ENCODE data around the gene SORBS1. TPM values are rescaled to one million over a fixed set of nuclear protein-coding genes. Genes with fewer than 3 reads are reported as not detected.

The SORBS1 gene
- total RNA-seq, 1 donor from 2014 or later: 416 TPM

DNA sequence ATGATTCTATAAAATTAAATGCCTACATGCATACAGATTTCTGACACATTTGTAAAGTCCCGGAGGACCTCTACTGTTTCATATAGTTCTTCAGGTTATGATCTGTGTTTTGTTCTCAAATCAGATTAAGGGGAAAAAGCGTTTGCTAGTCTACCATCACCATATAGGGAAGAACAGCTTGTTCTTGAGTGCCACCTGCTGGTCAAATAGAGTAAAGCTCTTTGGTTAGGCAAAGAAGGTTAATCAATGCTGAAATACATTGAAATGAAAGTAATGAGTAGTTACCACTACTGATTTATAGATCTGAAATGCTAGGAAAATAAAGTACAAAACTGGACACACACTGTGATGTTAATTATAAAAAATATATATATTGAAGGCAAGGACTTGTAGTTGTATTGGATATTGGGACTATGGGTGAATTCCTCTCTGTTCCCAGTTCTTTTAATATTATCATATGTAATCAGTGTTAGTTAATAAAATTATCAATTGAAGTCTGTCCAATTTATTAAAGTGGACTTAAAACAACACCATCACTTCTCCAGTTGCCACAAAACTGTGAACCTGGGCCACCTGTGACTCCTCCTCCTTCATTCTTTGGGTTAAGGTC lies 197.8 kb downstream of the SORBS1 start:
- intact Hi-C loops (cut with DNase I): loop anchor here (5.0 kb wide), 1 partner anchor 116 kb away; no protein-coding TSS in a partner anchor
- Histone ChIP-seq H3K4me3 (no peak overlapping the region), H3K4me1 (peaks cover 2 to 36% of the 10 kb centered on the region in 2 donors), H3K36me3 (peaks cover 33 to 62% of the 10 kb centered on the region in 2 donors), H3K27ac (peak overlapping the region; percentile 4 to 31), H3K27me3 (no peaks in the 10 kb centered on the region), H3K9me3 (no peaks in the 10 kb centered on the region)
- no peak for DNase-seq (ENCODE audit: low spot score in 2 of 2)
- TF ChIP-seq, protein P1, sequence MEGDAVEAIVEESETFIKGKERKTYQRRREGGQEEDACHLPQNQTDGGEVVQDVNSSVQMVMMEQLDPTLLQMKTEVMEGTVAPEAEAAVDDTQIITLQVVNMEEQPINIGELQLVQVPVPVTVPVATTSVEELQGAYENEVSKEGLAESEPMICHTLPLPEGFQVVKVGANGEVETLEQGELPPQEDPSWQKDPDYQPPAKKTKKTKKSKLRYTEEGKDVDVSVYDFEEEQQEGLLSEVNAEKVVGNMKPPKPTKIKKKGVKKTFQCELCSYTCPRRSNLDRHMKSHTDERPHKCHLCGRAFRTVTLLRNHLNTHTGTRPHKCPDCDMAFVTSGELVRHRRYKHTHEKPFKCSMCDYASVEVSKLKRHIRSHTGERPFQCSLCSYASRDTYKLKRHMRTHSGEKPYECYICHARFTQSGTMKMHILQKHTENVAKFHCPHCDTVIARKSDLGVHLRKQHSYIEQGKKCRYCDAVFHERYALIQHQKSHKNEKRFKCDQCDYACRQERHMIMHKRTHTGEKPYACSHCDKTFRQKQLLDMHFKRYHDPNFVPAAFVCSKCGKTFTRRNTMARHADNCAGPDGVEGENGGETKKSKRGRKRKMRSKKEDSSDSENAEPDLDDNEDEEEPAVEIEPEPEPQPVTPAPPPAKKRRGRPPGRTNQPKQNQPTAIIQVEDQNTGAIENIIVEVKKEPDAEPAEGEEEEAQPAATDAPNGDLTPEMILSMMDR (IDR thresholded peaks at IDR 0.05): peak; percentile 80 to 84 (median 83)

DNA sequence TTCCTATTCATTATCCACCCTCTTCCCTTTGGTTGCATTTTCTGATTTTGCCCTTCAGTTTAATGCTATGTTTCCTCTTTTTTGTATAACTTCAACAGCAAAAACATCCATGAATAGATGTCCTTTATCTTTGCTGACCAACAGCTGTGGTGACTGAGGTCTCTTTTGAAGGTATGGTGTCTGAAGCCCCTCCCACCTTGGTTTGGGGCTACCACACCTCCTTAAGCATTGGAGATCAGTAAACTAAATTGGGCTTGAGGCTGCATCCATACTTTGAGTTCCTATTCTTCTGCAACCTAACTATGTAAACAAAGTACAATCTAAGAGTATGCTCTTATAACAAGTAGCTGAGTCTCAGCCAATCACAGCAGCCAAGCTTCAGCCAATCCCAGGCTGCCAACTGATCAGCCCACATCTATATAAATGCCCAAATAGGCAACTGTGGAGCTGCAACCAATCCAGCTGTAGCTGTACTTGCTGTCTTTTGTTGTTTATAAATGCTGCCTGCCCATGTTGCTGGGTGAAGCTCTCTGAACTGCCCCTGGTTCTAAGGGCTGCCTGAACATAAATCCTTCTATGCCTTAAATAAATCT lies 201.0 kb downstream of the SORBS1 start:
- Histone ChIP-seq H3K4me3 (no peak overlapping the region), H3K27ac (peak overlapping the region; percentile 64 to 65), H3K9me3 (no peaks in the 10 kb centered on the region), H3K27me3 (no peaks in the 10 kb centered on the region), H3K4me1 (peaks cover 0 to 43% of the 10 kb centered on the region in 2 donors), H3K36me3 (peaks cover 45 to 69% of the 10 kb centered on the region in 2 donors)
- peak in 1 of 2 donors; percentile 43 for DNase-seq (ENCODE audit: low spot score in 2 of 2)
- TF ChIP-seq, protein P1 (IDR thresholded peaks at IDR 0.05): no peak
- intact Hi-C loops (cut with DNase I): loop anchor here (5.0 kb wide), 1 partner anchor 113 kb away; no protein-coding TSS in a partner anchor

DNA sequence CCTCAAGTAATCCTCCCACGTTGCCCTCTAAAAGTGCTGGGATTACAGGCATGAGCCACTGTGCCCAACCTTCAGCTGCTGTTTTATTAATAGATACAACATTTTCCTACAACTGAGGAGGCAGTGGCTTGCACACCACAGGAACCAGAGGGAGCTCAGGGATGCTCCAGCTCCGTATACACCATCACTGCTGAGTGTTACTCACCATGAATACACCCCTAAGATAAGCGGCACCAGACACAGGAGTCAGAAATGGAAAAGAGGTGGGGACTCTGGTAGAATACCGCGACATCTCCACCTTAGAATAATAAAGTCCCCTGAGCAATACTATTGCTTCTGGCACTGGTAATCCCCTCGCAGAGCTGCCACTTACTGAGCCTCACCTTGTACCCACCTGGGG lies 201.7 kb downstream of the SORBS1 start:
- H3K27me3 ChIP-seq: no peaks in the 10 kb centered on the region
- TF ChIP-seq, protein P1 (IDR thresholded peaks at IDR 0.05): no peak
- intact Hi-C loops (cut with DNase I): no loop called here
- peaks cover 0 to 47% of the 10 kb centered on the region in 2 donors for H3K4me1 ChIP-seq
- H3K9me3 ChIP-seq: no peaks in the 10 kb centered on the region
- no peak overlapping the region for H3K4me3 ChIP-seq
- peaks cover 52 to 76% of the 10 kb centered on the region in 2 donors for H3K36me3 ChIP-seq
- H3K27ac ChIP-seq: peak overlapping the region; percentile 43 to 65
- DNase-seq (ENCODE audit: low spot score in 2 of 2): peak in 1 of 2 donors; percentile 45

DNA sequence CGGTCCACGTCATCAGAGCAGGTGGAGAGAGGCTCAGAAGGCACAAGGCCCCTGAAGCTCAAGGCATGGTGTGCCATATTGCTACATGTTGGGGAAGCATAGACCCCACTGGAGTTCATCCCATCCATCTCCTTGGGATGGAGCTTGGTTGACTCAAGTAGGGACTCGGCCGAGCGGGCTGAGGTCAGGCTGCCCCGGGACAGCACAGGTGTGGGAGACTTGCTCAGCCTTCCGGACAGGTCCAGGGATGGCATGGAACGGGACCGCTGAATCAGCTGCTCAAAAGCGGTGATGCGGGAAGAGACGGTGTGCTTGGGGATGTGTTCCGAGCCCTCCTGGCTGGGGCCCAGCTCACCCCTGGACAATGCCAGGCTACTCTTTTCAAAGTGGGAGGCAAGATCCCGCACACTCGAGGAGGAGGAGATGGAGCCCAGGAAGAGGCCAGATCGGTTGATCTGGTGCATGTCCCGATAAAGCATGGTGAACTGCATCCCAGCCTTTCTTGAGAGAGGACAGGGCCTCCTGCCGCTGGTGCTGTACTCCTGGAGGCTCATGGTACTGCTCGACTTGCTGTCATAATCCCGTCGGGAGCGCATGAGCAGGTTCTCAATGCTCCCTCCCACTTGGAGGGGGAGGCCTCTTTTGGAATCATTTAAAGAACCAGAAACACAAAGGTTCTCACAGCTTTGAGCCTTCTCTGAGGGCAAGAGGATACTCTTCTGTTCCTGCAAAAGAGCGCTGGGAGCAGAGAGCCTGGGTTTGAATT lies 204.8 kb downstream of the SORBS1 start:
- Histone ChIP-seq H3K27ac (peak overlapping the region in 1 of 2 donors; percentile 17), H3K27me3 (no peaks in the 10 kb centered on the region), H3K4me3 (no peak overlapping the region), H3K36me3 (peaks cover 74 to 99% of the 10 kb centered on the region in 2 donors), H3K9me3 (no peaks in the 10 kb centered on the region), H3K4me1 (peaks cover 4 to 39% of the 10 kb centered on the region in 2 donors)
- intact Hi-C loops (cut with DNase I): no loop called here
- TF ChIP-seq, protein P1 (IDR thresholded peaks at IDR 0.05): no peak
- peak in 1 of 2 donors; percentile 62 for DNase-seq (ENCODE audit: low spot score in 2 of 2)

DNA sequence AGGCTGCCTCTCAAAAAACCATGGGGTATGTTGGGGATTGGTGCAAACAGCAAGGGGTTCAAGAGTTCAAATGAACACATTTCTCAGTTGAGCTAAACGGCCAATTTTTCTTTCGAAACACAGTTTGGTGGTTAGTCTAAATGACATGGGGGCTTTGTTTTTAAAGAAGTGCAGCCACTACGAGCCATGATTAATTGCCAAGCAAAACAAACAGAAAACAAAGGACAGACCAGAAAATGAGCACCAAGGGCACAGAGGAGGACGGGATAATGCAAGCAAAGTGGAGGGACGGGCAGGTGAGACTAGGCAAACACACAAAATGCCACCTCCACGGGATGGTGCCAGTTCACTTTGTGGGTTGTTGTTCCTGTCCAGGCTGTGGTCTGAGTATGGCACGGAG lies 205.9 kb downstream of the SORBS1 start:
- H3K27ac ChIP-seq: peak overlapping the region; percentile 17 to 55
- peak in 1 of 2 donors; percentile 9 for DNase-seq (ENCODE audit: low spot score in 2 of 2)
- no peaks in the 10 kb centered on the region for H3K27me3 ChIP-seq
- H3K9me3 ChIP-seq: no peaks in the 10 kb centered on the region
- no peak overlapping the region for H3K4me3 ChIP-seq
- peaks cover 80 to 98% of the 10 kb centered on the region in 2 donors for H3K36me3 ChIP-seq
- peaks cover 4 to 39% of the 10 kb centered on the region in 2 donors for H3K4me1 ChIP-seq
- TF ChIP-seq, protein P1 (IDR thresholded peaks at IDR 0.05): no peak
- intact Hi-C loops (cut with DNase I): no loop called here

Data from ascending aorta (tissue), 2 donors.